SK-N-SH (cell line): Measurements from ENCODE around the gene UNKL. TPM values are rescaled to one million over a fixed set of nuclear protein-coding genes. Genes with fewer than 3 reads are reported as not detected.

Experiments
- CTCF ChIA-PET: fragments of 300-600, 350-600 bp; formaldehyde crosslinking; extraction: SDS; loops from one replicate; lab custom pipeline; 2021; lab: Yijun Ruan, JAX
- POLR2A ChIA-PET: fragments of 350-600 bp; sonication (Branson Sonifier 250); formaldehyde crosslinking; extraction: SDS; loops from one replicate; lab custom pipeline; 2020; ENCODE audit warnings: antibody characterized with exemption, inconsistent platforms; lab: Yijun Ruan, JAX
- DNase-seq: peaks from one replicate; pipeline ENCODE4 v3.0.0; 2012
- H2AFZ ChIP-seq: fragments of 200-600 bp; sonication (generic); 2 replicates; pipeline ENCODE4 v1.8.1; 2016; ENCODE audit warnings: antibody characterized with exemption, mild to moderate bottlenecking, low read depth
- H3F3A ChIP-seq: fragments of 200-600 bp; sonication (generic); replicated peaks from 2 replicates; pipeline ENCODE3; 2016; ENCODE audit warnings: antibody characterized with exemption, mild to moderate bottlenecking; ENCODE audit not compliant: insufficient read depth
- H3K27ac ChIP-seq, 2 experiments: fragments of 200-500 bp in 1 of 2; fragments of 200-600 bp in 1 of 2; sonication (Bioruptor generic) in 1 of 2; sonication (generic), shearing (Covaris generic) in 1 of 2; 2 replicates each; pipeline versions ENCODE4 v1.5.1 to v1.6.1; 2014 to 2016; ENCODE audit warnings: low read depth in 2 of 2, inconsistent platforms in 1 of 2, low read length in 1 of 2, mild to moderate bottlenecking in 1 of 2, mixed read lengths in 1 of 2
- H3K27me3 ChIP-seq: fragments of 200-600 bp; sonication (generic), shearing (Covaris generic); 2 replicates; pipeline ENCODE4 v1.6.1; 2016; ENCODE audit warnings: mixed run types; ENCODE audit not compliant: insufficient read depth
- H3K36me3 ChIP-seq, 2 experiments: fragments of 200-500 bp in 1 of 2; fragments of 200-600 bp in 1 of 2; sonication (Bioruptor generic) in 1 of 2; sonication (generic) in 1 of 2; replicated peaks in 1 of 2; 2 replicates each; pipeline versions ENCODE3 to v1.5.1; 2014 to 2016; ENCODE audit warnings: low read length in 1 of 2, mild to moderate bottlenecking in 1 of 2; ENCODE audit not compliant: insufficient read depth in 2 of 2, control insufficient read depth in 1 of 2
- H3K4me1 ChIP-seq, 2 experiments: fragments of 200-500 bp in 1 of 2; fragments of 200-600 bp in 1 of 2; sonication (Bioruptor generic) in 1 of 2; sonication (generic), shearing (Covaris generic) in 1 of 2; 2 replicates each; pipeline versions ENCODE4 v1.5.1 to v1.6.1; 2014 to 2016; ENCODE audit warnings: low read depth in 1 of 2, low read length in 1 of 2, mixed run types in 1 of 2; ENCODE audit not compliant: insufficient read depth in 2 of 2, control insufficient read depth in 1 of 2
- H3K4me2 ChIP-seq: fragments of 200-600 bp; sonication (generic), shearing (Covaris generic); 2 replicates; pipeline ENCODE4 v1.6.1; 2017; ENCODE audit warnings: mixed run types
- H3K4me3 ChIP-seq, 2 experiments: fragments of 200-500 bp in 1 of 2; fragments of 200-600 bp in 1 of 2; sonication (Bioruptor generic) in 1 of 2; sonication (generic), shearing (Covaris generic) in 1 of 2; 2 replicates each; pipeline versions ENCODE4 v1.5.1 to v1.8.1; 2014 to 2016; ENCODE audit warnings: low read depth in 2 of 2, inconsistent platforms in 1 of 2, low read length in 1 of 2, mild to moderate bottlenecking in 1 of 2, mixed read lengths in 1 of 2, moderate library complexity in 1 of 2
- H3K79me2 ChIP-seq: fragments of 200-600 bp; sonication (generic); 2 replicates; pipeline ENCODE4 v1.8.1; 2017; ENCODE audit warnings: mild to moderate bottlenecking; ENCODE audit not compliant: insufficient read depth
- H3K9ac ChIP-seq: fragments of 200-600 bp; sonication (generic); 2 replicates; pipeline ENCODE4 v1.6.1; 2017; ENCODE audit warnings: mixed run types
- H3K9me2 ChIP-seq: fragments of 200-600 bp; sonication (generic); 2 replicates; pipeline ENCODE4 v1.6.1; 2017; ENCODE audit warnings: mixed run types
- H3K9me3 ChIP-seq: fragments of 200-600 bp; sonication (generic); 2 replicates; pipeline ENCODE4 v1.6.1; 2017; ENCODE audit warnings: mixed run types, mild to moderate bottlenecking, moderate library complexity
- H4K20me1 ChIP-seq: fragments of 200-600 bp; sonication (generic); 2 replicates; pipeline ENCODE4 v1.6.1; 2017; ENCODE audit warnings: mild to moderate bottlenecking, mixed run types; ENCODE audit not compliant: insufficient read depth
- FOXJ3 ChIP-seq: sonication (generic); formaldehyde crosslinking; IDR thresholded peaks from 2 replicates; pipeline ENCODE4 v1.5.1; 2020; ENCODE audit warnings: mild to moderate bottlenecking, missing genetic modification reagents
- FOXM1 ChIP-seq: IDR thresholded peaks from 2 replicates; pipeline ENCODE4 v1.4.0; 2012; ENCODE audit warnings: low read depth, mild to moderate bottlenecking
- GABPA ChIP-seq: IDR thresholded peaks from 2 replicates; pipeline ENCODE4 v1.4.0; 2012; ENCODE audit warnings: low read depth, mild to moderate bottlenecking
- JUND ChIP-seq: IDR thresholded peaks from 2 replicates; pipeline ENCODE4 v1.4.0; 2012
- MAX ChIP-seq: IDR thresholded peaks from 2 replicates; pipeline ENCODE4 v1.4.0; 2012; ENCODE audit warnings: low read depth
- MXI1 ChIP-seq: IDR thresholded peaks from 2 replicates; pipeline ENCODE4 v1.6.1; 2012; ENCODE audit warnings: mild to moderate bottlenecking, low read depth, low read length, improper control_type of control experiment
- RAD21 ChIP-seq: IDR thresholded peaks from 2 replicates; pipeline ENCODE4 v1.6.1; 2012; ENCODE audit warnings: mild to moderate bottlenecking, low read length
- RCOR1 ChIP-seq: fragments of 150-350 bp; IDR thresholded peaks from 2 replicates; pipeline ENCODE4 v1.6.1; 2017; ENCODE audit warnings: antibody characterized with exemption, low read length
- RXRA ChIP-seq: IDR thresholded peaks from 2 replicates; pipeline ENCODE4 v1.4.0; 2012; ENCODE audit warnings: low read depth, mild to moderate bottlenecking, borderline replicate concordance
- TAF1 ChIP-seq: IDR thresholded peaks from 2 replicates; pipeline ENCODE4 v1.6.1; 2012; ENCODE audit warnings: low read depth, mild to moderate bottlenecking, low read length, moderate library complexity, borderline replicate concordance
- TCF12 ChIP-seq: IDR thresholded peaks from 2 replicates; pipeline ENCODE4 v1.4.0; 2012
- TEAD4 ChIP-seq: IDR thresholded peaks from 2 replicates; pipeline ENCODE4 v1.4.0; 2012; ENCODE audit warnings: mild to moderate bottlenecking, borderline replicate concordance; ENCODE audit not compliant: insufficient read depth
- WGBS: methylation state at CpG from one replicate; pipeline ENCODE4 v1.1.6; 2017; ENCODE audit warnings: low lambda C conversion rate; 5-methylcytosine and 5-hydroxymethylcytosine counted together
- polyA plus RNA-seq, 3 experiments: library from polyadenylated mRNA; depleted of rRNA; stranded (reverse); fragments of >200 nt; gene quantifications; 2 replicates each; pipeline ENCODE4 v1.2.3, GENCODE V29; 2012
- TF ChIP-seq, protein P1 (sequence below): fragments of 150-350 bp; IDR thresholded peaks from 2 replicates; pipeline ENCODE4 v1.6.1; 2016; ENCODE audit warnings: mild to moderate bottlenecking, low read depth, low read length
- TF ChIP-seq, protein P2 (sequence below): IDR thresholded peaks from 2 replicates; pipeline ENCODE4 v1.6.1; 2012; ENCODE audit warnings: mild to moderate bottlenecking, low read depth, low read length, moderate library complexity

The UNKL gene
- polyA plus RNA-seq, 1 of the 3 experiments (the other 2 are of a cell fraction), result 16.4 TPM

DNA sequence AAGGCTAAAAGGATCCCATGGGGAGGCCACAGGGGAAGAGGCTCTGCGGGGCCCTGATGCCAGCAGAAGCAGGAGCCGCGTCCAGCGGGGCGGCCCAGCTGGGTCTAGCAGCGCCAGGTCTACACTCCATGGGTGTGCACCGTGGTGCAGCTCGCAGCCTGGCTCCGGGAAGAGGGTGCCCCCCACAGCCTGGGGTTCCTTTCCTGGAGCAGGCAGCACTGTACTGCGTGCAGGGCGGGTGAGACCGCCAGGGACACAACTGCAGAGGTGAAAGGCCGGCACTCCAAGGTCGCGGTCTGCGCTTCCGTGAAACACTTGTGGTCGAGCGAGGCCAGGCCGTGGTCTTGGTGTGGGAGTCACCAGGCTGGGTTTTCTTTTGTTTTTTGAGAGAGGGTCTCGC, 36.3 kb upstream of the UNKL start (continued):
- TF ChIP-seq, protein P1, sequence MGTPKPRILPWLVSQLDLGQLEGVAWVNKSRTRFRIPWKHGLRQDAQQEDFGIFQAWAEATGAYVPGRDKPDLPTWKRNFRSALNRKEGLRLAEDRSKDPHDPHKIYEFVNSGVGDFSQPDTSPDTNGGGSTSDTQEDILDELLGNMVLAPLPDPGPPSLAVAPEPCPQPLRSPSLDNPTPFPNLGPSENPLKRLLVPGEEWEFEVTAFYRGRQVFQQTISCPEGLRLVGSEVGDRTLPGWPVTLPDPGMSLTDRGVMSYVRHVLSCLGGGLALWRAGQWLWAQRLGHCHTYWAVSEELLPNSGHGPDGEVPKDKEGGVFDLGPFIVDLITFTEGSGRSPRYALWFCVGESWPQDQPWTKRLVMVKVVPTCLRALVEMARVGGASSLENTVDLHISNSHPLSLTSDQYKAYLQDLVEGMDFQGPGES, result no peak

DNA sequence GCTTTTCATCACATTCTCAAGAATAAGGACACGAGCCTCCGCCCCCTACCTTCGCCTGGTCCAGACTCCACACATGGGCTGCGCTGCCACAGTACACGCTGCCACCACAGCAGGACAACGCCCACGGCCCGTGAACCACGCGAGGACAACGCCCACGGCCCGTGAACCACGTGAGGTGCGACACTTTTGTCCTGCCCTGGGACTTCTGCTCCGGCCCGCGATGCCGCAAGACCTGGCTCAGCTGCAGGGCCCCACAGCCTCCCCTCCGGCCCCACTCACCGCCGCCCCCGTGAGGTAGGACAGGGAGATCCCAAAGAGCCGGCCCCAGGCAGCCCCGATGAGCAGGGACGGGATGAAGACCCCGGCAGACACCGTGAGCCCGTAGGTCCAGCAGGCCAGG, 35.7 kb upstream of the UNKL start:
- Histone ChIP-seq H3K79me2 (no peaks in the 10 kb centered on the region), H3K4me3 (no peak overlapping the region), H3K27me3 (no peaks in the 10 kb centered on the region), H2AFZ (no peak overlapping the region), H3F3A (no peaks in the 10 kb centered on the region), H3K9me2 (no peaks in the 10 kb centered on the region), H3K9me3 (no peaks in the 10 kb centered on the region), H3K27ac (no peak overlapping the region)
- DNase-seq, result no peak
- POLR2A ChIA-PET, result no interaction called here
- no peak for TF ChIP-seq MAX
- no peak for TF ChIP-seq TEAD4
- TF ChIP-seq, protein P2, sequence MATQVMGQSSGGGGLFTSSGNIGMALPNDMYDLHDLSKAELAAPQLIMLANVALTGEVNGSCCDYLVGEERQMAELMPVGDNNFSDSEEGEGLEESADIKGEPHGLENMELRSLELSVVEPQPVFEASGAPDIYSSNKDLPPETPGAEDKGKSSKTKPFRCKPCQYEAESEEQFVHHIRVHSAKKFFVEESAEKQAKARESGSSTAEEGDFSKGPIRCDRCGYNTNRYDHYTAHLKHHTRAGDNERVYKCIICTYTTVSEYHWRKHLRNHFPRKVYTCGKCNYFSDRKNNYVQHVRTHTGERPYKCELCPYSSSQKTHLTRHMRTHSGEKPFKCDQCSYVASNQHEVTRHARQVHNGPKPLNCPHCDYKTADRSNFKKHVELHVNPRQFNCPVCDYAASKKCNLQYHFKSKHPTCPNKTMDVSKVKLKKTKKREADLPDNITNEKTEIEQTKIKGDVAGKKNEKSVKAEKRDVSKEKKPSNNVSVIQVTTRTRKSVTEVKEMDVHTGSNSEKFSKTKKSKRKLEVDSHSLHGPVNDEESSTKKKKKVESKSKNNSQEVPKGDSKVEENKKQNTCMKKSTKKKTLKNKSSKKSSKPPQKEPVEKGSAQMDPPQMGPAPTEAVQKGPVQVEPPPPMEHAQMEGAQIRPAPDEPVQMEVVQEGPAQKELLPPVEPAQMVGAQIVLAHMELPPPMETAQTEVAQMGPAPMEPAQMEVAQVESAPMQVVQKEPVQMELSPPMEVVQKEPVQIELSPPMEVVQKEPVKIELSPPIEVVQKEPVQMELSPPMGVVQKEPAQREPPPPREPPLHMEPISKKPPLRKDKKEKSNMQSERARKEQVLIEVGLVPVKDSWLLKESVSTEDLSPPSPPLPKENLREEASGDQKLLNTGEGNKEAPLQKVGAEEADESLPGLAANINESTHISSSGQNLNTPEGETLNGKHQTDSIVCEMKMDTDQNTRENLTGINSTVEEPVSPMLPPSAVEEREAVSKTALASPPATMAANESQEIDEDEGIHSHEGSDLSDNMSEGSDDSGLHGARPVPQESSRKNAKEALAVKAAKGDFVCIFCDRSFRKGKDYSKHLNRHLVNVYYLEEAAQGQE, result no peak
- TF ChIP-seq TCF12, result no peak
- TF ChIP-seq, all 33 proteins: peak for 0
- H3K36me3 ChIP-seq, result peaks cover 0 to 35% of the 10 kb centered on the region in 2 experiments
- CTCF ChIA-PET, result no interaction called here
- H3K9ac ChIP-seq, result no peak overlapping the region
- no peak overlapping the region for H3K4me2 ChIP-seq
- no peaks in the 10 kb centered on the region for H3K4me1 ChIP-seq
- 96% methylated on average over 26 of the region's 29 CpGs for WGBS
- H4K20me1 ChIP-seq, result no peaks in the 10 kb centered on the region

GRCh38 chr16:1449201-1449788, 34.8 kb upstream of the UNKL start:
- H3K4me3 ChIP-seq, result no peak overlapping the region
- H3K36me3 ChIP-seq, result peaks cover 0 to 27% of the 10 kb centered on the region in 2 experiments
- ChIA-PET POLR2A (no interaction called here), CTCF (no interaction called here)
- no peaks in the 10 kb centered on the region for H3K9me2 ChIP-seq
- H3K4me1 ChIP-seq, result no peaks in the 10 kb centered on the region
- no peaks in the 10 kb centered on the region for H3K9me3 ChIP-seq
- H3F3A ChIP-seq, result no peaks in the 10 kb centered on the region
- H3K9ac ChIP-seq, result no peak overlapping the region
- no peaks in the 10 kb centered on the region for H4K20me1 ChIP-seq
- H3K27me3 ChIP-seq, result no peaks in the 10 kb centered on the region
- H2AFZ ChIP-seq, result no peak overlapping the region
- WGBS, result 88% methylated on average over 16 of the region's 25 CpGs
- no peak for DNase-seq
- no peak overlapping the region for H3K27ac ChIP-seq
- H3K4me2 ChIP-seq, result no peak overlapping the region
- no peaks in the 10 kb centered on the region for H3K79me2 ChIP-seq
- TF ChIP-seq FOXJ3 (no peak), MXI1 (no peak), MAX (no peak), TAF1 (no peak), TCF12 (no peak), RCOR1 (no peak), RXRA (no peak), RAD21 (no peak), GABPA (no peak), JUND (no peak), FOXM1 (no peak)
- TF ChIP-seq, protein P1, result no peak
- TF ChIP-seq, protein P2, result no peak
